Stimulated activated CD4-positive, alpha-beta T cell treated with anti-CD3 and anti-CD28 coated beads, Interleukin-12 subunit alpha, Interleukin-12 subunit beta, amount 100 ng/mL, for 48 hours (primary cell): ENCODE data around the gene KRT8.
"Not testable (repeated sequence)": the region's sequence is repeated elsewhere in the genome, so short reads cannot be mapped to it uniquely, and the experiment has no call there.

Experiments used
- DNase-seq, 3 donors: peaks; one replicate each; pipeline ENCODE4 v3.0.0-alpha.2; 2020; ENCODE audit warnings: low read depth in 2 of 3, low spot score in 1 of 3

KRT8 gene

GRCh38 chr12:52904509-52905300 lies at the start of gene KRT8:
KRT8 (minus strand) TSS chr12:52905076; CDS start chr12:52904981, 95 bp downstream.
- DNase-seq, result not testable (repeated sequence)

GRCh38 chr12:52953181-52953841 lies 48.4 kb upstream of the KRT8 start:
- DNase-seq, result no peak

- no peak for DNase-seq
Observed at GRCh38 chr12:52952076-52952801, 47.4 kb upstream of the KRT8 start.

GRCh38 chr12:52951640-52952039 lies 46.8 kb upstream of the KRT8 start:
- DNase-seq, result no peak

GRCh38 chr12:52951126-52951525 lies 46.2 kb upstream of the KRT8 start:
- no peak for DNase-seq

GRCh38 chr12:52950553-52950952 lies 45.7 kb upstream of the KRT8 start:
- DNase-seq, result no peak

GRCh38 chr12:52949413-52950331 lies 44.8 kb upstream of the KRT8 start:
- DNase-seq, result no peak

GRCh38 chr12:52947738-52948423 lies 43.0 kb upstream of the KRT8 start:
- DNase-seq, result no peak

- DNase-seq, result no peak
Observed at GRCh38 chr12:52946797-52947547, 42.1 kb upstream of the KRT8 start.

- no peak for DNase-seq
Observed at GRCh38 chr12:52946334-52946733, 41.5 kb upstream of the KRT8 start.

GRCh38 chr12:52945389-52946232 lies 40.7 kb upstream of the KRT8 start:
- no peak for DNase-seq

- DNase-seq, result no peak
Observed at GRCh38 chr12:52944683-52945388, 40.0 kb upstream of the KRT8 start.

GRCh38 chr12:52942901-52943181 lies 38.0 kb upstream of the KRT8 start:
- no peak for DNase-seq

GRCh38 chr12:52942066-52942900 lies 37.4 kb upstream of the KRT8 start:
- DNase-seq, result no peak

GRCh38 chr12:52929538-52929937 lies 24.7 kb upstream of the KRT8 start:
- no peak for DNase-seq

GRCh38 chr12:52927964-52928363 lies 23.1 kb upstream of the KRT8 start:
- DNase-seq, result no peak

GRCh38 chr12:52926596-52927234 lies 21.8 kb upstream of the KRT8 start:
- no peak for DNase-seq
